Stimulated activated naive CD8-positive, alpha-beta T cell treated with anti-CD3 and anti-CD28 coated beads, Interleukin-15, Interleukin-2, amounts not matched to agents 100 ng/mL and 50 ng/mL, for 24 hours (primary cell): ENCODE results near the gene B9D2.
"Not testable (repeated sequence)": the region's sequence is repeated elsewhere in the genome, so short reads cannot be mapped to it uniquely, and the experiment has no call there.

Experiments
- H3K27ac Mint-ChIP-seq: one replicate; pipeline ENCODE4 v1.8.0; 2021; ENCODE audit warnings: mild to moderate bottlenecking, mixed read lengths
- H3K27me3 Mint-ChIP-seq: one replicate; pipeline ENCODE4 v1.8.0; 2021; ENCODE audit warnings: mixed read lengths
- H3K36me3 Mint-ChIP-seq: one replicate; pipeline ENCODE4 v1.8.0; 2021; ENCODE audit warnings: low read depth, mixed read lengths
- H3K4me1 Mint-ChIP-seq: one replicate; pipeline ENCODE4 v1.8.0; 2021; ENCODE audit warnings: low read depth, mixed read lengths
- H3K4me3 Mint-ChIP-seq: one replicate; pipeline ENCODE4 v1.8.0; 2021; ENCODE audit warnings: mild to moderate bottlenecking, mixed read lengths
- H3K9me3 Mint-ChIP-seq: one replicate; pipeline ENCODE4 v1.8.0; 2021; ENCODE audit warnings: mixed read lengths

Gene B9D2, protein sequence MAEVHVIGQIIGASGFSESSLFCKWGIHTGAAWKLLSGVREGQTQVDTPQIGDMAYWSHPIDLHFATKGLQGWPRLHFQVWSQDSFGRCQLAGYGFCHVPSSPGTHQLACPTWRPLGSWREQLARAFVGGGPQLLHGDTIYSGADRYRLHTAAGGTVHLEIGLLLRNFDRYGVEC

GRCh38 chr19:41363753-41364523 is at the start of gene B9D2:
Gene B9D2, minus strand, starts transcription at chr19:41364149. Its CDS starts 630 bp downstream, at chr19:41363519.
- Mint-ChIP-seq H3K36me3 (peaks cover 4% of the 10 kb centered on the region), H3K4me1 (peaks cover 34% of the 10 kb centered on the region), H3K27ac (peak within 1 kb of the TSS; percentile 99), H3K4me3 (peak within 1 kb of the TSS; percentile 95), H3K9me3 (no peaks in the 10 kb centered on the region), H3K27me3 (no peaks in the 10 kb centered on the region)

- H3K27ac Mint-ChIP-seq, result no peak overlapping the region
Measured at GRCh38 chr19:41412953-41413352, 49.0 kb upstream of the B9D2 start.

DNA sequence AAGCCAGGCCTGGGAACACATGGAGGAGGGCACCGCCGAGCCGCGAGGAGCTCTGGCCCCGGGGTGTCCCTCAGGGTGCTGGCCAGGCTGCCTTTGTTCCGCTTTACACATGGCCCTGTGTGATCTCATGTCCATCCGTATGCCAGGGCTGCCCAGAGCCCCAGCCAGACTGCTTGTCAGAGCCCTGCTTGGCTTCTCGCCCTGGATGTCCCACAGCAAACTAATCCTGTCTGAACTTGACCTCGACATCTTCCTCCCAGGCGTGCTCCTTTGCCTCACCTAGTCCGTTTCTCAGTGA is 48.0 kb upstream of the B9D2 start:
- Mint-ChIP-seq H3K4me3 (no peak overlapping the region), H3K4me1 (peaks cover 11% of the 10 kb centered on the region), H3K27ac (no peak overlapping the region), H3K36me3 (peaks cover 7% of the 10 kb centered on the region), H3K9me3 (no peaks in the 10 kb centered on the region), H3K27me3 (no peaks in the 10 kb centered on the region)

More at GRCh38 chr19:41412953-41413352, 49.0 kb upstream of the B9D2 start:
- peaks cover 12% of the 10 kb centered on the region for H3K36me3 Mint-ChIP-seq
- H3K4me1 Mint-ChIP-seq, result peaks cover 11% of the 10 kb centered on the region
- H3K27me3 Mint-ChIP-seq, result no peaks in the 10 kb centered on the region
- H3K4me3 Mint-ChIP-seq, result no peak overlapping the region
- no peaks in the 10 kb centered on the region for H3K9me3 Mint-ChIP-seq

GRCh38 chr19:41411100-41411967 is 47.4 kb upstream of the B9D2 start:
- H3K36me3 Mint-ChIP-seq, result peaks cover 7% of the 10 kb centered on the region
- no peaks in the 10 kb centered on the region for H3K27me3 Mint-ChIP-seq
- H3K27ac Mint-ChIP-seq, result no peak overlapping the region
- H3K9me3 Mint-ChIP-seq, result no peaks in the 10 kb centered on the region
- no peak overlapping the region for H3K4me3 Mint-ChIP-seq
- peaks cover 11% of the 10 kb centered on the region for H3K4me1 Mint-ChIP-seq

DNA sequence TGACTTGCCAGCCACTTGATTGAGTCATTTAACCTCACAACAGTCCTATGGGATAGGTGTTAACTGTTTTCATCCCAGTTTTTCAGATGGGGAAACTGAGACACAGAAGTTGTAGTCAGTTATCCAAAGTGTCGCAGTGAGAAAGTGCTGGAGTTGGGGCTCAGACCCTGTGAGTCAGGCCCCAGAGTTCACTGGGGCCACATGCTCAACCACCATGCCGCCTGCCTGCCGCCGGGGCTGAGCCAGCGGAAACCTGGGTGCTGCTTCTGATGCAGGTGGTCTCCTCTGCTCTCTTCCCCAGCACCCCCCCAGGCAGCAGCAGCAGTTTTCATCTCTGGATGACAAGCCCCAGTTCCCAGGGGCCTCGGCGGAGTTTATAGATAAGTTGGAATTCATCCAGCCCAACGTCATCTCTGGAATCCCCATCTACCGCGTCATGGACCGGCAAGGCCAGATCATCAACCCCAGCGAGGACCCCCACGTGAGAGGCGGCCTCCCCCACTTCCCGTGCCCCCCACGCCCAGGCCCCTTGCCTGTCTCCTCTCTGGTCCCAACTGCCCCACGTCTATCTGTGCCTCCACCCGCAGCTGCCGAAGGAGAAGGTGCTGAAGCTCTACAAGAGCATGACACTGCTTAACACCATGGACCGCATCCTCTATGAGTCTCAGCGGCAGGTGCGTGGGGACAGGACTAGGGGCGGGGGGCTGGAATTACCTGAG is 46.5 kb upstream of the B9D2 start:
- Mint-ChIP-seq H3K27ac (peak overlapping the region; percentile 45), H3K36me3 (peaks cover 7% of the 10 kb centered on the region), H3K4me1 (peaks cover 11% of the 10 kb centered on the region), H3K4me3 (no peak overlapping the region), H3K9me3 (no peaks in the 10 kb centered on the region), H3K27me3 (no peaks in the 10 kb centered on the region)

DNA sequence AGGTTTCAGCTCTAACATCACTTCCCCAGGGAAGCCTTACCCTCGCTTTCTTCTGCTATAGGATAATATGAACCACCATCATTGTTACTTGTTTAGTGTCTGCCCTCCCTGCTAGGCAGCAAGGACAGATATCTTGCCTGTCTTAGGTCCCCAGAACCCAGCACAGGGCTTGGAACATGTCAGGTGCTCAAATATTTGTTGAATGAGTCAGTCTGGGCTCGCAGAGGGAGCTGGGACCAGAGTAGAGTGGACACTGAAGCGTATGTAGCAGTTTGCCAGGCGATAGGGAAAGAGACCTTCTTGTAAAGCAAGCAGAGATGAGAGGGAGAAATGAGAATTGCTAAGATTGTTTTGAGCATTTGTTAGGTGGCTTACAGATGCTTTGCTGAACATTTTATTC is 45.3 kb upstream of the B9D2 start:
- Mint-ChIP-seq H3K36me3 (peaks cover 4% of the 10 kb centered on the region), H3K9me3 (no peaks in the 10 kb centered on the region), H3K4me3 (no peak overlapping the region), H3K4me1 (peaks cover 11% of the 10 kb centered on the region), H3K27ac (no peak overlapping the region), H3K27me3 (no peaks in the 10 kb centered on the region)

- not testable (repeated sequence) for H3K4me3 Mint-ChIP-seq, H3K27ac Mint-ChIP-seq, H3K27me3 Mint-ChIP-seq, H3K9me3 Mint-ChIP-seq, H3K36me3 Mint-ChIP-seq
- H3K4me1 Mint-ChIP-seq, result peaks cover 11% of the 10 kb centered on the region
Measured at GRCh38 chr19:41408846-41409245, 44.9 kb upstream of the B9D2 start.

GRCh38 chr19:41408256-41408655 is 44.3 kb upstream of the B9D2 start:
- Mint-ChIP-seq H3K9me3 (no peaks in the 10 kb centered on the region), H3K27me3 (no peaks in the 10 kb centered on the region), H3K4me1 (peaks cover 11% of the 10 kb centered on the region), H3K27ac (no peak overlapping the region), H3K4me3 (no peak overlapping the region), H3K36me3 (peaks cover 3% of the 10 kb centered on the region)

GRCh38 chr19:41407271-41407670 is 43.3 kb upstream of the B9D2 start:
- peaks cover 15% of the 10 kb centered on the region for H3K4me1 Mint-ChIP-seq
- H3K27me3 Mint-ChIP-seq, result no peaks in the 10 kb centered on the region
- H3K36me3 Mint-ChIP-seq, result peaks cover 3% of the 10 kb centered on the region
- H3K9me3 Mint-ChIP-seq, result no peaks in the 10 kb centered on the region
- no peak overlapping the region for H3K27ac Mint-ChIP-seq
- no peak overlapping the region for H3K4me3 Mint-ChIP-seq

- Mint-ChIP-seq H3K36me3 (peaks cover 4% of the 10 kb centered on the region), H3K4me1 (peaks cover 15% of the 10 kb centered on the region), H3K27me3 (no peaks in the 10 kb centered on the region), H3K27ac (no peak overlapping the region), H3K9me3 (no peaks in the 10 kb centered on the region), H3K4me3 (no peak overlapping the region)
Measured at GRCh38 chr19:41405776-41406175, 41.8 kb upstream of the B9D2 start.

DNA sequence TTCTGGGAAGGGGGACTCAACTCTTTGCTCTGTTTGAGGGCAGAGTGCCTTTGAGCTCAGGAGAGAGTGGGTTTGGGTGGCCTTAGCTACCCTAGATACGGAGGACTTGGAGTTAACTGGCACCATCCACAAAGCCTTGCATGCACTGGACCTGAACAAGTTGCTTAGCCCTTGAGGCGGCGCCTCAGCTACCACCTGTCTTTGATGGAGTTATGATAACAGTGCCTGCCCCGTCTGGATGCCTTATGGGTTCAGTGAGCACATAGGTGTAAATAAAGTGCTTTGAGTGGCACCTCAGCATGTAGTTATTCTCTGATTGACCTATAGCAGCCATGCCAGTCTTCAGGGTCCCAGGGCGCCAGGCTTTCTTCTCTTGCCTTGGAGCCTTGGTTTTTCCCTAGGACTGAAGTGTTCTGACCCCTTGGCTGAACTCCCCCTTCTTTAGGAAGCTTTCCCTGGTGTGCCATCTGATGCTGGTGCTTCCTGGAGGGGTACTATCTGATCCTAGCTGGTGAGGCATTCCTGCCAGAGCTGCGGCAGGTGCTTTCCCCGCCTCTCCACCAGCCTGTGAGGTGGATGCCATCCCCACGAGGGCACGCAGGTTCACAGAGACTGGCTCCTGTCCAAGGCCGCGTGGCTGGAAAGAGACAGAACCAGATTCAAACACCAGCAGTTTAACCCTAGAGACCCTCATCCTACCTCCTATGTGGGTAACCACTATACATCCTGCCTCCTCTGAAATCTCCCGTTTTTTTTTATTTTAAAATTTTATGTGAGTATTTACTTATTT is 39.4 kb upstream of the B9D2 start:
- H3K9me3 Mint-ChIP-seq, result no peaks in the 10 kb centered on the region

GRCh38 chr19:41402010-41402409 is 38.1 kb upstream of the B9D2 start:
- peaks cover 27% of the 10 kb centered on the region for H3K4me1 Mint-ChIP-seq
- peaks cover 4% of the 10 kb centered on the region for H3K36me3 Mint-ChIP-seq
- H3K27me3 Mint-ChIP-seq, result no peaks in the 10 kb centered on the region
- H3K9me3 Mint-ChIP-seq, result no peaks in the 10 kb centered on the region
- H3K4me3 Mint-ChIP-seq, result no peak overlapping the region
- no peak overlapping the region for H3K27ac Mint-ChIP-seq

More for the DNA sequence above, 39.4 kb upstream of the B9D2 start:
- Mint-ChIP-seq H3K4me1 (peaks cover 16% of the 10 kb centered on the region), H3K36me3 (peaks cover 4% of the 10 kb centered on the region), H3K27me3 (no peaks in the 10 kb centered on the region), H3K4me3 (no peak overlapping the region), H3K27ac (no peak overlapping the region)

GRCh38 chr19:41401483-41401882 is 37.5 kb upstream of the B9D2 start:
- Mint-ChIP-seq H3K4me1 (peaks cover 31% of the 10 kb centered on the region), H3K4me3 (no peak overlapping the region), H3K27me3 (no peaks in the 10 kb centered on the region)

DNA sequence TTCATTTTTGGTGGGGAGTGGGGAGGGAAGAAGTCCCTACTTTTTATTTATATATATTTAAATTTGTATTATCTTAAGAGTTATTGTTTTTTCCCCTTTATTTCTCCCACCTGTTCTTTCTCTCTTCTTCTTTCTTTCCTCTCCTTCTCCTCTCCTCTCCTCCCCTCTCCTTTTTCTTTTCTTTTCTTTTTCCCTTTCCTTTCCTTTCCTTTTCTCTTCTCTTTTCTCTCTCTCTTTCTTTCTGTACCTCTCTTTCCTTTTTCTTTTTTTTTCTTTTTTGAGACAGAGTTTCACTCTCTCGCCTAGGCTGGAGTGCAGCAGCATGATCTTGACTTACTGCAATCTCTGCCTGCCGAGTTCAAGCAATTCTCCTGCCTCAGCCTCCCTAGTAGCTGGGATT is 35.6 kb upstream of the B9D2 start:
- Mint-ChIP-seq H3K36me3 (peaks cover 4% of the 10 kb centered on the region), H3K27ac (peak overlapping the region; percentile 43), H3K4me3 (peak overlapping the region; percentile 94), H3K27me3 (no peaks in the 10 kb centered on the region), H3K4me1 (peaks cover 44% of the 10 kb centered on the region), H3K9me3 (no peaks in the 10 kb centered on the region)

More at GRCh38 chr19:41401483-41401882, 37.5 kb upstream of the B9D2 start:
- Mint-ChIP-seq H3K27ac (no peak overlapping the region), H3K9me3 (no peaks in the 10 kb centered on the region), H3K36me3 (peaks cover 4% of the 10 kb centered on the region)
